Neuronal stem cell (in vitro differentiated cells): Measurements from ENCODE around the gene CCDC197.
A peak's percentile ranks its signal among the peaks of the same experiment; 100 is the strongest.

Experiments used
- DNase-seq: peaks from one replicate; pipeline ENCODE4 v3.0.0-alpha.2; 2013; ENCODE audit warnings: low spot score
- H2AFZ ChIP-seq: one replicate; pipeline ENCODE4 v1.6.1; 2013; ENCODE audit warnings: mild to moderate bottlenecking, low read length, inconsistent platforms
- H2AK5ac ChIP-seq: 2 replicates; pipeline ENCODE4 v1.6.1; 2013; ENCODE audit warnings: low read depth, mild to moderate bottlenecking, inconsistent platforms, low read length, moderate library complexity, mixed read lengths
- H2BK120ac ChIP-seq: 2 replicates; pipeline ENCODE4 v1.6.1; 2013; ENCODE audit warnings: low read depth, mild to moderate bottlenecking, inconsistent platforms, low read length, moderate library complexity, mixed read lengths
- H2BK12ac ChIP-seq: one replicate; pipeline ENCODE4 v1.6.1; 2013; ENCODE audit warnings: low read length, inconsistent platforms
- H2BK15ac ChIP-seq: 2 replicates; pipeline ENCODE4 v1.6.1; 2013; ENCODE audit warnings: mild to moderate bottlenecking, low read length, inconsistent platforms, mixed read lengths
- H2BK5ac ChIP-seq: one replicate; pipeline ENCODE4 v1.6.1; 2013; ENCODE audit warnings: inconsistent platforms, mild to moderate bottlenecking, low read length, moderate library complexity
- H3K14ac ChIP-seq: one replicate; pipeline ENCODE4 v1.6.1; 2013; ENCODE audit warnings: low read length, inconsistent platforms
- H3K18ac ChIP-seq: 2 replicates; pipeline ENCODE4 v1.6.1; 2013; ENCODE audit warnings: low read length, inconsistent platforms
- H3K23ac ChIP-seq: 2 replicates; pipeline ENCODE4 v1.6.1; 2013; ENCODE audit warnings: low read depth, mild to moderate bottlenecking, mixed read lengths, low read length, inconsistent platforms; ENCODE audit not compliant: poor library complexity
- H3K27ac ChIP-seq: replicated peaks from 3 replicates; pipeline ENCODE4 v1.5.1; 2013; ENCODE audit warnings: low read length, inconsistent platforms
- H3K27me3 ChIP-seq, 3 experiments: 2 replicates each; pipeline ENCODE4 v1.6.1; 2013; ENCODE audit warnings: low read length in 3 of 3, mild to moderate bottlenecking in 2 of 3, inconsistent platforms in 1 of 3, low read depth in 1 of 3, mixed read lengths in 1 of 3, moderate library complexity in 1 of 3; ENCODE audit not compliant: control insufficient read depth in 3 of 3, insufficient read depth in 3 of 3
- H3K36me3 ChIP-seq, 2 donors: replicated peaks in 1 of 2; 2 replicates each; pipeline ENCODE4 v1.6.1; 2013; ENCODE audit warnings: low read length in 2 of 2; ENCODE audit not compliant: control insufficient read depth in 2 of 2, insufficient read depth in 2 of 2
- H3K4ac ChIP-seq: 2 replicates; pipeline ENCODE4 v1.6.1; 2013; ENCODE audit warnings: inconsistent platforms, mild to moderate bottlenecking, low read length, moderate library complexity
- H3K4me1 ChIP-seq, 2 donors: 1 replicate in 1 of 2; 2 replicates in 1 of 2; pipeline ENCODE4 v1.6.1; 2013; ENCODE audit warnings: low read length in 2 of 2, low read depth in 1 of 2; ENCODE audit not compliant: control insufficient read depth in 2 of 2, insufficient read depth in 1 of 2
- H3K4me2 ChIP-seq: one replicate; pipeline ENCODE4 v1.6.1; 2013; ENCODE audit warnings: mild to moderate bottlenecking, low read length, inconsistent platforms; ENCODE audit not compliant: insufficient read depth, poor library complexity, severe bottlenecking
- H3K4me3 ChIP-seq, 2 donors: 2 replicates each; pipeline ENCODE4 v1.5.1; 2013; ENCODE audit warnings: low read length in 2 of 2, mild to moderate bottlenecking in 2 of 2, inconsistent platforms in 1 of 2, moderate library complexity in 1 of 2
- H3K79me1 ChIP-seq: one replicate; pipeline ENCODE4 v1.6.1; 2013; ENCODE audit warnings: low read depth, mild to moderate bottlenecking, inconsistent platforms, low read length, moderate library complexity
- H3K9ac ChIP-seq: one replicate; pipeline ENCODE4 v1.6.1; 2013; ENCODE audit warnings: mild to moderate bottlenecking, low read depth, low read length, inconsistent platforms; ENCODE audit not compliant: poor library complexity
- H3K9me3 ChIP-seq, 2 donors: replicated peaks in 1 of 2; 2 replicates each; pipeline versions ENCODE3 to v1.6.1; 2013; ENCODE audit warnings: low read length in 2 of 2, mild to moderate bottlenecking in 2 of 2, inconsistent platforms in 1 of 2, low read depth in 1 of 2, mixed read lengths in 1 of 2, moderate library complexity in 1 of 2; ENCODE audit not compliant: control insufficient read depth in 2 of 2, insufficient read depth in 1 of 2
- H4K8ac ChIP-seq: one replicate; pipeline ENCODE4 v1.6.1; 2013; ENCODE audit warnings: low read depth, mild to moderate bottlenecking, inconsistent platforms, low read length, moderate library complexity
- H4K91ac ChIP-seq: one replicate; pipeline ENCODE4 v1.6.1; 2013; ENCODE audit warnings: low read length, low read depth, mild to moderate bottlenecking, inconsistent platforms; ENCODE audit not compliant: poor library complexity
- WGBS, 2 donors: extraction: QIAGEN DNeasy Blood & Tissue Kit; methylation state at CpG; one replicate each; pipeline ENCODE4 v1.1.7; 2013; ENCODE audit warnings: missing lambda C conversion rate in 2 of 2, mixed read lengths in 1 of 2; ENCODE audit not compliant: insufficient read length in 2 of 2, insufficient replicate concordance in 1 of 2; ENCODE audit errors: extremely low coverage in 2 of 2; 5-methylcytosine and 5-hydroxymethylcytosine counted together

CCDC197 gene

DNA sequence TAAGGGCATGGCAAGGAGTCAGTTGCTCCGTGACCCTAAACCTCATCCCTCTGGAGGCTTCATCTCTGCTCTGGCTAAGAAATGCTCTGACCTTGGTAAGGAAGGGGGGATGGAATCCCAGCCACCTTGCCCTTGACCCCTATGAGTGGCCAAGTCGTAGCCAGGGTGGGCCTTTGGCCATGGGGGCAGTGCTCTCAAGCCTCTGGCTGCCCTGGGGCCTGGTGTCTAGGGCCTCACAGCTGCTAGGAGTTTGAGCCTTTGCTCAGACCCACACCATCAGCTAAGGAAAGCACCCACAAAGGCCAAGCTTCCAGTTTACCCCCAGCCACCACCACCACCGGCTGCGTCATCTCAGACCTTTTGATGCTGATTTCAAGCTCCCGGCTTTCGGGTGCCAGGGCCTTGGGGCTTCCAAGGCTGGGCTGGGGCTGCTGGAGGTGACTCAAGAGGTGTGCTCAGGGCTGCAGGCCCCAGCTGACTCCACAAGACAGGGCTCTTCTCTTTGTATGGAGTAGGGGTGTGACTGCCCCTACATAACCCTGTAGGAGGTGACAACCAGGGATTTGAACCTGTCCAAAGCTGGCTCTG, 24.4 kb upstream of the CCDC197 start:
- H3K14ac ChIP-seq: no peak overlapping the region
- H2AK5ac ChIP-seq: no peak overlapping the region
- H3K27ac ChIP-seq: no peak overlapping the region
- no peak overlapping the region for H3K18ac ChIP-seq
- no peaks in the 10 kb centered on the region for H3K9me3 ChIP-seq
- no peaks in the 10 kb centered on the region for H3K79me1 ChIP-seq
- H3K4me2 ChIP-seq: no peak overlapping the region
- H4K8ac ChIP-seq: no peak overlapping the region
- H3K4ac ChIP-seq: no peak overlapping the region
- no peak for DNase-seq
- no peak overlapping the region for H2BK5ac ChIP-seq
- H3K36me3 ChIP-seq: no peaks in the 10 kb centered on the region
- H3K23ac ChIP-seq: no peak overlapping the region
- H3K27me3 ChIP-seq: peaks cover 0 to 28% (median 0%) of the 10 kb centered on the region in 3 experiments
- WGBS, 2 donors: no CpG with 5 or more reads among the region's 6 CpGs
- H2BK12ac ChIP-seq: no peak overlapping the region
- peaks cover 0 to 10% of the 10 kb centered on the region in 2 donors for H3K4me1 ChIP-seq
- no peak overlapping the region for H3K9ac ChIP-seq
- H3K4me3 ChIP-seq: no peak overlapping the region
- no peak overlapping the region for H2BK120ac ChIP-seq
- H2AFZ ChIP-seq: no peak overlapping the region
- H4K91ac ChIP-seq: no peak overlapping the region
- no peak overlapping the region for H2BK15ac ChIP-seq

DNA sequence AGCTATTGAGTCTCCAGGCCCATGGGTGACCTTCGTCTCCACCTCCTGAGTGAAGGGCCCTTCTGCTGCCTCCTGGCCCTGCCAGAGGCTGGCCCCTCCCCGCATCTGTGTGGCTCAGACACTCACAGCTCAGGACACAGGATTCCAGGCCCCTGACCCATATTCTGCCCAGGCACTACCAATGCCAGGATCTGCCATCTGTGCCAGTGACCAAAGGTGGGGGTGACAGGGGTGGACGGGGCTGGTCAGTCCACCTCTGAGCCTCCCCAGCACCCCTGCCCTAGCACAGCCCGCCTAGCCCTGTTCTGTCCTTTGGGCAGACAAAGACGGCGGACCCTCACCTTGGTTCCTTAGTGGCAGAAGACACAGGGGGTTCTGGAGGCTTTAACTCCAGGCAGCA, 23.5 kb upstream of the CCDC197 start:
- H4K91ac ChIP-seq: no peak overlapping the region
- peak overlapping the region; percentile 4 for H3K23ac ChIP-seq
- H2BK120ac ChIP-seq: no peak overlapping the region
- H3K4me2 ChIP-seq: no peak overlapping the region
- H4K8ac ChIP-seq: no peak overlapping the region
- peak overlapping the region; percentile 61 for H2AK5ac ChIP-seq
- H3K27ac ChIP-seq: no peak overlapping the region
- no CpG with 5 or more reads among the region's 6 CpGs for WGBS, 2 donors
- peak overlapping the region; percentile 25 for H3K9ac ChIP-seq
- peak overlapping the region; percentile 77 for H2BK15ac ChIP-seq
- peaks cover 0 to 10% of the 10 kb centered on the region in 2 donors for H3K4me1 ChIP-seq
- H3K36me3 ChIP-seq: no peaks in the 10 kb centered on the region
- no peaks in the 10 kb centered on the region for H3K79me1 ChIP-seq
- no peak overlapping the region for H2BK12ac ChIP-seq
- H3K4me3 ChIP-seq: no peak overlapping the region
- DNase-seq: no peak
- H3K14ac ChIP-seq: no peak overlapping the region
- no peak overlapping the region for H2AFZ ChIP-seq
- peaks cover 0 to 19% (median 0%) of the 10 kb centered on the region in 3 experiments for H3K27me3 ChIP-seq
- H3K4ac ChIP-seq: no peak overlapping the region
- no peaks in the 10 kb centered on the region for H3K9me3 ChIP-seq
- peak overlapping the region; percentile 92 for H3K18ac ChIP-seq
- no peak overlapping the region for H2BK5ac ChIP-seq

DNA sequence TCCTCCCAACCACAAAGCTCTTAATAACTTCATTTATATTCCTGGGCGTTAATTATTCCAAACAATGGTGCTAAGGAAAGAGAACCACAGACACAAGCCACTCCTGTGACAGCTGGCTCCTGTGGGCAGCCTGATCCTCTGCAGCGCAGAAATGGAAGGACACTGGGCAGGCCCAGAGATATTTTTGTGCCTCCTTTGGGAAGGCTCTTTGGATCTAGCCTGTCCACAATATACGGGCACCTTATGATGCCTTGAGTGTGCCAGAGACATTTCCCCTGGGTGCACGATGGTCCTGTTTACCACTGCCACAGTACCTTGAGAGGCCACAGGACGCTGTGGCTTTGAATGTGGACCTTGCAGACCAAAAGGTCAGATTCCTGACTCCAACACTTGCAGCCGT, 22.8 kb upstream of the CCDC197 start:
- Histone ChIP-seq H3K27me3 (peaks cover 0 to 13% (median 0%) of the 10 kb centered on the region in 3 experiments), H3K4me3 (no peak overlapping the region), H3K14ac (no peak overlapping the region), H3K4me2 (no peak overlapping the region), H3K23ac (no peak overlapping the region), H3K9me3 (no peaks in the 10 kb centered on the region), H3K18ac (no peak overlapping the region), H4K91ac (no peak overlapping the region), H3K27ac (no peak overlapping the region), H3K36me3 (no peaks in the 10 kb centered on the region), H3K4ac (no peak overlapping the region), H2AK5ac (no peak overlapping the region), H3K9ac (no peak overlapping the region), H4K8ac (peak overlapping the region; percentile 74), H2AFZ (no peak overlapping the region), H2BK15ac (no peak overlapping the region), H3K79me1 (no peaks in the 10 kb centered on the region), H2BK120ac (no peak overlapping the region), H2BK12ac (no peak overlapping the region), H3K4me1 (peaks cover 0 to 10% of the 10 kb centered on the region in 2 donors), H2BK5ac (no peak overlapping the region)
- WGBS, 2 donors: no CpG with 5 or more reads among the region's 6 CpGs
- no peak for DNase-seq

DNA sequence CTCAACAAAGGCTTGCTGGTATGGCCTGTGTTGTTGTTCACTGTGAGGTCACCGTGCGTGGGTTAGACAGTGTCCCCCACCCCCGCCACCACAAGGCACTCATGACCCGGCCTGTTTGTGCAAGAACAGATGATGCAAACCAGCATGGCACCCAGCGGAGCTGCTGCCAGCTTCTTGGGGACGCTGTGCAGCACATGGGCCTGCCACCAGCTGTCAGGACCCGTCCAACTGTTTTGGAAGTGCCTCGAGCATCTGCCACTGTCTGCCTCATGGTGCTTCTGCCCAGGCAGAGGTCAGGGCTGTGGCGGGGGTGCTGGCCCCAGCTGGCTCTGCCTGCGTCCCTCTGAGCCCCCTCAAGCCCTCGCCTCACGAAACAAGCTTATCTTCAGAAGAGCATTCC, 22.3 kb upstream of the CCDC197 start:
- H3K18ac ChIP-seq: peak overlapping the region; percentile 61
- H2BK12ac ChIP-seq: no peak overlapping the region
- peaks cover 0 to 10% of the 10 kb centered on the region in 2 donors for H3K4me1 ChIP-seq
- peak overlapping the region; percentile 76 for H2AK5ac ChIP-seq
- H3K9me3 ChIP-seq: no peaks in the 10 kb centered on the region
- H3K27ac ChIP-seq: no peak overlapping the region
- DNase-seq: no peak
- H3K4me3 ChIP-seq: peak overlapping the region in 1 of 2 donors; percentile 43
- H2AFZ ChIP-seq: no peak overlapping the region
- H4K8ac ChIP-seq: peak overlapping the region; percentile 74
- peak overlapping the region; percentile 33 for H2BK15ac ChIP-seq
- H4K91ac ChIP-seq: peak overlapping the region; percentile 54
- H3K36me3 ChIP-seq: no peaks in the 10 kb centered on the region
- no peak overlapping the region for H2BK5ac ChIP-seq
- H3K4me2 ChIP-seq: no peak overlapping the region
- H3K27me3 ChIP-seq: peaks cover 0 to 13% (median 0%) of the 10 kb centered on the region in 3 experiments
- H2BK120ac ChIP-seq: peak overlapping the region; percentile 47
- H3K79me1 ChIP-seq: no peaks in the 10 kb centered on the region
- peak overlapping the region; percentile 58 for H3K14ac ChIP-seq
- peak overlapping the region; percentile 31 for H3K23ac ChIP-seq
- peak overlapping the region; percentile 7 for H3K9ac ChIP-seq
- WGBS, 2 donors: no CpG with 5 or more reads among the region's 12 CpGs
- peak overlapping the region; percentile 45 for H3K4ac ChIP-seq
